NCI-H1436 treated with DMSO at 0.1 percent for 48 hours (cell line): ENCODE measurements around the gene TSTD1.
"Not testable (repeated sequence)": the region's sequence is repeated elsewhere in the genome, so short reads cannot be mapped to it uniquely, and the experiment has no call there.

ENCODE experiments used
- DNase-seq: peaks from one replicate; lab custom pipeline; 2025; lab: John Stamatoyannopoulos, UW

TSTD1 gene

DNA sequence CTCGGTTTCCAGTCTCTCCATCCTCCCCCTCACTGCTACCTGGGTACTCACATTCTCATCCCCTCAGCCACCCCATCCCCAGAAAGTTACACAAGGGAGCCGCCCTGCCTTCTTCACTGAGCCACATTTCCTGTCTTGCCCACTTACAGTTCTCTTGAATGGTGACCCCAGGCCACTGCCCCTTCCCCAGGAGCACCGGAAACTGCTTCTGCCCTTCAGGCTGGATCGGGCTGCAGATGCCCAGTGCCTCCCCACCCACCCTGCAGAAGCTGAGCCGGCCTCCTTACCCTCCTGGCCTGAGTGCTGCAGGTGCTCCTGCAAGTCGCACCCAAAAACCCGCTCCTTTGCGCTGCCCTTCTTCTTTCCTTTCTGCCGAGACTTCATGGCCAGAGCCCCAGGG, 30.5 kb upstream of the TSTD1 start:
- no peak for DNase-seq

- DNase-seq: no peak
These were observed 29.8 kb upstream of the TSTD1 start for GRCh38 chr1:161068306-161069234.

DNA sequence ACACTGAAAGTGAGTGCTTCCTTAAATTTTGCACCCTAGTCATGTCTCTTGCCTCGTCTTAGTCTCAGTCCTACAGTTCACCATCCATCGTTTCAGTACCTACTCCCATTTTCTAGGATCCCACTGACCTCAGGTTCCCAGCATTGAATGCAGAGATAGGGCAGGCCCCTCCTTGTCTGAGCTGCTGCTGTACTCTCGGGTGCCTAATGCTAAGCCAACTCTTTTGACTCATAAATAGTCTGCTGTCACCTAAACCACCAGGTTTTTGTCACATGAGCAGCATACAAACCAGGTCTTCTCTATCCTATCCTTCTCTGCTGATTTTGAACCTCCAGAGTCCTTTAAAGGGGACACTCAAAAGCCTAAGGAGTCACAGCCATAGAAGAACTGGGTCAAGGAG, 27.9 kb upstream of the TSTD1 start:
- DNase-seq: no peak

GRCh38 chr1:161065681-161066080, 26.9 kb upstream of the TSTD1 start:
- not testable (repeated sequence) for DNase-seq

DNA sequence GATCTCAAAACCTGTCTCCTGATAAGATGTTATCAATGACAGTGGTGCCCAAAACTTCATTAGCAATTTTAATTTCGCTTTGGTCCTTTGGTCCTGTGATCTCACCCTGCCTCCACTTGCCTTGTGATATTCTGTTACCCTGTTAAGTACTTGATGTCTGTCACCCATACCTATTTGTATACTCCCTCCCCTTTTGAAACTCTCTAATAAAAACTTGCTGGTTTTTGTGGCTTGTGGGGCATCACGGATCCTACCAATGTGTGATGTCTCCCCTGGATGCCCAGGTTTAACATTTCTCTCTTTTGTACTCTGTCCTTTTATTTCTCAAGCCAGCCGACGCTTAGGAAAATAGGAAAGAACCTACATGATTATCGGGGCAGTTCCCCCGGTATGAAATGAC, 25.2 kb upstream of the TSTD1 start:
- DNase-seq: not testable (repeated sequence)

DNA sequence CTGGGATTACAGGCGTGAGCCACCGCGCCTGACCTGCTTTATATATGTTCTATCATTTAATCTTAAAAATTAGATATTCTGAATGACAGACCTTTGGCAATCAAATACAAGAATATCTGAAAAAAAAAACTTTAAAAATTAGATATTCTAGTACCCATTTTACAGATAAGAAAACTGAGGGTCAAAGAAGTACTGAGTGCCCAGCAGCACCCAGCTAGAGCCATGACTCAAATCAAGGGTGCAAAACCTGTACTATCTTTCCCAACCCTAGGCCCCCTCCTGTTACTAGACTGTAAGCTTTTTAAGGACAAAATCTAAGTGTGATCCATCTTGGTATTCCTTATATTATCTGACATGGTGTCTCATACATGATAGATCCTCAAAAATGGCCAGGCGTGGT, 22.7 kb upstream of the TSTD1 start:
- no peak for DNase-seq

DNA sequence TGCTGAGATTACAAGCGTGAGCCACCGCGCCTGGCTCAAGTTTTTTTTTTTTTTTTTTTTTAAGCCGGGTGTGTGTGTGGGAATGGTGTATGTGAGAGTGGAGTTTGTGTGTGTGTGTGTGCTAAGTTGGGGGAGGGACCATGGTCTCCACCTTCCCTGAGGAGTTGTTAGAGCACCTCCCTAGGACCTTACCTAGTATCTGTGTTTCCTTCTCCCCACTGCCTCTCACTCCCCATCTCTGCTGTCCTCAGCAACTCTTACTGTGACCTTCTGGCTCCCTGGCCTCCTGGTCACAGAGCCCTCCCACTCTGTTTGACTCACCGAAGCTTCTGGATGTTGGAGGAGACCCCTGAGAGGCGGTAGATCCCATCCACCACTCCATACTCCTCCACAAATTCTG, 20.5 kb upstream of the TSTD1 start:
- DNase-seq: no peak

- DNase-seq: no peak
These were observed 16.0 kb upstream of the TSTD1 start for GRCh38 chr1:161054805-161055204.

DNA sequence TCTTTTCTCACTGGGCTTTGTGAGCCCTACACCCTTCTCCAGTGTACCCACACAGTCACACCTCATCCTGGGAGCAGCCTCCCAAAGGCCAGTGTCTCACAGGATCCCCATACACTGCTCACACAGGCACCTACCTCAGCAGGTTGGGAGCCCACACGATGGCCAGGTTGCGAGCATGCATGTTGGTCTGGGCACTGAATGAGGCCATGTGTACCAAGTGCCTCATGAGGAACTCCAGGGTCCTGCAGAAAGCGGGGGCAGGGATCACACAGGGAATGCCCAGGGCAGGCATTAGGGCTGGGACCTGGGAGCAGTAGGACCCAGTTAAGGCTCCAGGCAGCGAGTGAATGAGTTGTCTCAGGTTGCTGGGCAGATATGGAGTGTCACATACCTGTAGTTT, 15.5 kb upstream of the TSTD1 start:
- DNase-seq: no peak

- DNase-seq: no peak
These were observed 14.1 kb upstream of the TSTD1 start for GRCh38 chr1:161052899-161053298.

DNA sequence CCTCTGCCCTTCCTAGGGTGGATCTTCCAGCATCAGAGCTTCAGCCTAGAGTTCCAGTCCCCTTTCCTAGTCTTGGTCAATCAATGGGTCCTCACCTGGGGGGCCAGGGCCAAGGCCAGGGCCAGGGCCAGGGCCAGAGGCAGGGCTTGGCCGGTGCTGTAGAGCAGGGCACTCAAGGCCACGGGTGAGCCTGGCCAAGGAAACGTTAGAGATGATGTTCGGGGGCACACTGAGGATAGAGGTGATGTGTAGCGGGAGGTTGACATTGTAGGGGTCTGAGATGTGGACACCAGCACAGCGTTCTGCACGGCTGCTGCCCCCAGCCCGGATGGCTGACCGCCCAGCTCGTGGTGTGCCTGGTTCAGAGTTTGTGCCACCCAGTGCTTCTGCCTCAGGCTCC, 12.5 kb upstream of the TSTD1 start:
- no peak for DNase-seq

DNA sequence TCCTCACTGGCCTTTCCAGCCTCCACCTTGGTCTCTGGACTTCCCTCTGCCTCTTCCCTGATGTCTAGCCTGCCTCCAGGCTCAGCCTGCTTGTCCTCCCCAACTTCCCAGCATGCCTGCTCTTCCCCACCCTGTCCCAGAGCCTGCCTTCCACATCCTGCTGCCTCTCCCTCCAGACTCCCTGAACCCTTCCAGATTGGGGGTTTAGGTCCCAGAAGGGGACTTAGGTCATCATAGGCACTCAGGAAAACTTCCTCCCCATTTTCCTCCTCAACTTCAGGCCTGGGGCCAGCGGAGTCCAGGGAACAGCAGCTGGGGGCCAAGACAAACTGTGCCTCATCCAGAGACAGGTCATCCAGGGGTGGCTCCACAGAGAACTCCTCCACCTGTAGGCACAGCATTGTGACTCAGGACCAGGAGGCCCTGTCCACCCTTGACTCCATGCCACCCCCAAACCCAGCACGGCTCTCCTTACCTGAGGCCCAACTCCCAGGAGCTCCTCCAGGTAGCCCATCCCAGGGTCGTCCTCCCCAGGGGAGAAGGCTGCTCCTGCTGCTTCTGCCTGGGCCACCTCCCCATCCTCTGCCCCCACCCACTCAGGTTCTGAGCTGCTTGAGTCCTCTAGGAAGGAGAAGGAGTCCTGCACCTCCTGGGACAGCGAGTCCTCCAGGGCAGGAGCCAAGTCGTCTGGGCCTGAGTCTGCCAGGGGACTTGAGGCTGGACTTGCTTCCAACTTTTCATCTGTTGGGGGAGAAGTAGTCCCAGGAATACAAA, 10.4 kb upstream of the TSTD1 start:
- no peak for DNase-seq

DNA sequence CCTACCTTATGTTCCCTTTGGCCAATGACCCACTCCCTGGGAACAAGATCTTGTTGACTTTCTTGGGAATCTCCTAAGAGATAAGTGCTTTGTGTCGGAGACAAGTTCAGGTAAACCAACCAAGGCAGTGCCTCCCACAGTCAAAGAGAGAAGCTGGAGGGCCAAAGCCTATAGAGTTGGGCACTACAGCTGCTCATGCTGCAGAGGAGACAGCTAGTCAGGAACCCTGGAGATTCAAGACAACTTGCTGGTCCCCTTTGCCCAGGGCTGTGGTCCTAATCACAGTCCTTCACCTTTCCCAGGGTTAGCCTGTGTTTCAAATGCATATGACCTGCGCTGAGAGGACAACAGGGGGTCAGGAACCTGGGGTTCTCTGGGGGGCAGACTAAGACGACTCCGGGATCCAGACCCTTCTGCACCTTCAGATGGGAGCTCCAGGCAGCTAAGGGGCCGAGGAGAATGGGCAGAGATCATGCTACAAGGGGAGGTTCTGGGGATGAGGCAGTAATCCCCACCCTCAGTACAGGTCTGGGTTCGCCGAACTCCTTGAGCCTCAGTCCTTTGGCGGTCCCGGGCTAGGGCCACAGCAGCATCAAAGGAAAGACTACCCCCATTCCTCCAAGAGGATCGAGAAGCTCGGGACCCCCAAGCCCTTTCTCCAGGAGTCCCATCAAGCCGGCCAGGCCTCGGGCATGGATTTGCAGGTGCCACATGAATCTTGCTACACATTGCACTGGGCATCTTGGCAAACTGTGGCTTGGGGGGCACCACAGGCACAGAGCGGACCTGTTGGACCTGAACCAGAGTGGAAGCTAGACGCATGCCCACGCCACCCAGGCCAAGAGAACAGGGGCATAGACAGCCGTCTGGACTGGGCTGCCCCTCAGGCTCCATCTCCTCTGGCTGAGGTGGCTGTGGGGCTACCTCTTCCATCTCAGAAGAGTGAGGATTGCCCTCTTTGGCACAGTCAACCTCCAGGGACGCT, 9.0 kb upstream of the TSTD1 start:
- DNase-seq: no peak

GRCh38 chr1:161046605-161047228, 8.0 kb upstream of the TSTD1 start:
- no peak for DNase-seq

DNA sequence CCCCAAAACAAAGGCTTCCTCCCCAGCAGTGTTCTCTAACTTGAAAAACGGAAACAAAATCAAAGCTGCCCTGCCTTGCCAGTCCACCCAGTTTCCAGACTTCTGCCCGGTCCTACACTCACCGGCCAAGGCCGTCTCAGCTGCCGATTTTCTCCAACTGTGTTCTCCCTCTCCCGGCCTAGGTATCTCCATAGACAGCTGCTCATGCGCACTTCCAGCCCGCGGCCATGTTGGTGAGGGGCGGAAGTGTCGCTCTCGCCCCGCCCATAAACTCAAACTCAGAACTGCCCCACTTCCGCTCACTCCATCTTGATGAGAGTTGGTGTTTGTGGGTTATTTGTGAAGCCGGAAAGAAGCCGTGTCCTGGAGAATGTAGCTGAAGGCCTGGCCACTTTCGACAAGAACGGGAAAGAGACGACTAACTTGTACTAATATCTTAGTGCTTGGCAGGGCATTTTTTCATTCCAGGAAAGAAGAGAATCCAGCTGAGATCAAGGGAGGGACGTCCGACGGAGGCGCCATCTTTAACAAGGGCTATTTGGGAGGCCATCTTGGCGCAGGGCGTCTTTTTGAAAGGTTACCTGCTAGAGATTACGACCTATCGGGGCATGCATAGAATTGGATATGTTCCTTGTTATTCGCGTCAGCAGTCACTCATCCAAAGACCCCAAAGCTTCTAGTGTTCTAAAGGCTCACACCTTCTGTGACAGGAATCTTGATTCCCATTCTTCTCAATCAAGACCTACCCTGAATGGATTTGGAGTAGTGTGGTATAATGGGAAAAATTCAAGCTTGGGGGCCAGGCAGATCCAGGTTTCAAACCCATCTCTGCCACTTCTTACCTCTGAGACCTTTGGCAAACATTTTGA, 7.2 kb upstream of the TSTD1 start, which contains the start of gene USF1:
Gene USF1, minus strand, starts transcription at position 242 of the 869 bp plus-strand sequence. CDS start 2,702 bp downstream, outside the sequence.
- DNase-seq: peak; percentile 84

DNA sequence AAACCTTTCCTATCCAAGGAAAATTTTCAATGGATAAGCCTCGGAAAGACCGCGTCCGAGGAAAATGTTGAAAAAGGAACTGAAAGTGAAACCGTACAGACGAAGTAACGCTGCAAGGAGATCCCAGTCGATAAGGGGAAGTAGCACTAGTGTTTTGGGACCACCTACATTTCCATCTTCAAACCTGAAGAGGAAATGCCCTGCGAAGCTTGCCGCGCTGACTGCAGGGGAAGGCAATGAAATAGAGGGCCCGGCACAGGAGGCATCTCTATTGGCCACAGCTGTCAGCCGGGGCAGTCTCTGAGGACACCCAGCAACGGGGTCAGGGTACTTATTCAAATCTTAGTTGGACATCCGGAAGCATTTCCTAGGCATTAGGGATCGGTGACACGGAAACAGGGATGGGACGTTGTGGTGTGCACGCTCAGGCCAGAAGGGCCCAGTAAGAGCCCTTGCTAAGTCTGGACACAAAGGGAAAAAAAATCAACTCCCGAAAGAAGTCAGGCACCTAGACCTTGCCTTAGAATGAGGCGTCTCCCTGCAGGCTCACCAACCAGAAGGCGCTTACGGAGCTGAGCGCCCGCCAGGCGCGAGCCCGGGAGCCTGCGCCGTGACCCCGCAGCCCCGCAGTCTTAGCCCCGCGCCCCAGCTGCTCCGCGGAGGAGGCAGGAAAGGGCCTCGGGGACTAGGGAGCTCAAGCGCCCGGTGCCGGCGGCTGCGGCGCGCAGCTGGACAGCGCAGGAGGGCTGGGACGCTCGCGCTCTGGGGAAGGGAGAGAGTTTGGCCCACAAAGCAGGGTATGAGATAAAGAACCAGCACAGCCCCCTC, 6.4 kb upstream of the TSTD1 start:
- no peak for DNase-seq

DNA sequence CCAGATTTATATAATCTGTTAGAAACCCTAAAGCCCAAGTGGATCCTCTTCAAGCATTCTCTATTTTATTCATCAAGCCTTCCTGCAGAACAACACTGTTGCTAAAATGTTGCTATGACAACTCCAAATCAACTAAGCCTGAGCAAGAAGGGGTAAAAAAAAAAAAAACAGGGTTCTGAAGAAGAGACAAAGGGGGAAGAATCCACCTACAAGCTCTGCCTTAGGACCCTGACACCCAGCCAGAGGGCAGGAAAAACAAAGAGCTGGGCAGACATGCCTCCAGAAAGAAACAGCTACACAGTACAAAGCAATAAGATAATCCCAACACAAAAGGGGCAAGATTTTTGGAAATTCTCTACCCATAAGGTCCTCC, 5.8 kb upstream of the TSTD1 start:
- no peak for DNase-seq

- DNase-seq: no peak
These were observed 782 bp upstream of the TSTD1 start for GRCh38 chr1:161039546-161039945.

- no peak for DNase-seq
These were observed 386 bp upstream of the TSTD1 start for GRCh38 chr1:161039154-161039545.
